ENCODE measurements around the gene BCOR.

Gene BCOR

GRCh38 chrX:40079572-40079971 lies 18.2 kb downstream of the BCOR start:
- TF ChIP-seq POLR2AphosphoS5 (IDR thresholded peaks at IDR 0.05; ENCODE audit: low read depth, low read length) (no peak), POLR2A (IDR thresholded peaks at IDR 0.05; ENCODE audit: low read depth, low read length) (no peak), TAF1 (IDR thresholded peaks at IDR 0.05; ENCODE audit: borderline replicate concordance, low read depth, low read length) (no peak)
- FAIRE-seq (no peak), DNase-seq (ENCODE audit: insufficient read length) (no peak)

- FAIRE-seq (no peak), DNase-seq (ENCODE audit: insufficient read length) (no peak)
- TF ChIP-seq POLR2A (IDR thresholded peaks at IDR 0.05; ENCODE audit: low read depth, low read length) (no peak), TAF1 (IDR thresholded peaks at IDR 0.05; ENCODE audit: borderline replicate concordance, low read depth, low read length) (no peak), POLR2AphosphoS5 (IDR thresholded peaks at IDR 0.05; ENCODE audit: low read depth, low read length) (no peak)
Observed at GRCh38 chrX:40078489-40079227, 19.1 kb downstream of the BCOR start.

- no peak for TF ChIP-seq POLR2A (IDR thresholded peaks at IDR 0.05; ENCODE audit: low read depth, low read length)
- peak; percentile 74 for FAIRE-seq
- no peak for DNase-seq (ENCODE audit: insufficient read length)
Observed at GRCh38 chrX:40077906-40078305, 19.9 kb downstream of the BCOR start.

- TF ChIP-seq TAF1 (IDR thresholded peaks at IDR 0.05; ENCODE audit: borderline replicate concordance, low read depth, low read length) = no peak
- no peak for TF ChIP-seq POLR2A (IDR thresholded peaks at IDR 0.05; ENCODE audit: low read depth, low read length)
- no peak for TF ChIP-seq POLR2AphosphoS5 (IDR thresholded peaks at IDR 0.05; ENCODE audit: low read depth, low read length)
- DNase-seq (ENCODE audit: insufficient read length) (no peak), FAIRE-seq (peak; percentile 53)
Observed at GRCh38 chrX:40076750-40077575, 20.8 kb downstream of the BCOR start.

GRCh38 chrX:40074959-40075332 lies 22.8 kb downstream of the BCOR start:
- FAIRE-seq = no peak

GRCh38 chrX:40074080-40074958 lies 23.4 kb downstream of the BCOR start:
- FAIRE-seq (no peak), DNase-seq (ENCODE audit: insufficient read length) (no peak)
- TF ChIP-seq POLR2AphosphoS5 (IDR thresholded peaks at IDR 0.05; ENCODE audit: low read depth, low read length) (no peak), POLR2A (IDR thresholded peaks at IDR 0.05; ENCODE audit: low read depth, low read length) (no peak), TAF1 (IDR thresholded peaks at IDR 0.05; ENCODE audit: borderline replicate concordance, low read depth, low read length) (no peak)

More at GRCh38 chrX:40074959-40075332, 22.8 kb downstream of the BCOR start:
- TF ChIP-seq TAF1 (IDR thresholded peaks at IDR 0.05; ENCODE audit: borderline replicate concordance, low read depth, low read length) = no peak
- no peak for TF ChIP-seq POLR2A (IDR thresholded peaks at IDR 0.05; ENCODE audit: low read depth, low read length)
- TF ChIP-seq POLR2AphosphoS5 (IDR thresholded peaks at IDR 0.05; ENCODE audit: low read depth, low read length) = no peak
- no peak for DNase-seq (ENCODE audit: insufficient read length)

- FAIRE-seq = no peak
- TF ChIP-seq POLR2A (IDR thresholded peaks at IDR 0.05; ENCODE audit: low read depth, low read length) = no peak
- TF ChIP-seq TAF1 (IDR thresholded peaks at IDR 0.05; ENCODE audit: borderline replicate concordance, low read depth, low read length) = no peak
- no peak for TF ChIP-seq POLR2AphosphoS5 (IDR thresholded peaks at IDR 0.05; ENCODE audit: low read depth, low read length)
Observed at GRCh38 chrX:40073439-40074054, 24.2 kb downstream of the BCOR start.

GRCh38 chrX:40072246-40072645 lies 25.5 kb downstream of the BCOR start:
- FAIRE-seq (no peak), DNase-seq (ENCODE audit: insufficient read length) (no peak)
- TF ChIP-seq TAF1 (IDR thresholded peaks at IDR 0.05; ENCODE audit: borderline replicate concordance, low read depth, low read length) (no peak), POLR2A (IDR thresholded peaks at IDR 0.05; ENCODE audit: low read depth, low read length) (no peak), POLR2AphosphoS5 (IDR thresholded peaks at IDR 0.05; ENCODE audit: low read depth, low read length) (no peak)

More at GRCh38 chrX:40073439-40074054, 24.2 kb downstream of the BCOR start:
- DNase-seq (ENCODE audit: insufficient read length) = no peak

GRCh38 chrX:40068048-40068447 lies 29.7 kb downstream of the BCOR start:
- FAIRE-seq (peak; percentile 27), DNase-seq (ENCODE audit: insufficient read length) (no peak)
- TF ChIP-seq POLR2A (IDR thresholded peaks at IDR 0.05; ENCODE audit: low read depth, low read length) = no peak
- no peak for TF ChIP-seq POLR2AphosphoS5 (IDR thresholded peaks at IDR 0.05; ENCODE audit: low read depth, low read length)
- no peak for TF ChIP-seq TAF1 (IDR thresholded peaks at IDR 0.05; ENCODE audit: borderline replicate concordance, low read depth, low read length)

- no peak for DNase-seq (ENCODE audit: insufficient read length)
- TF ChIP-seq TAF1 (IDR thresholded peaks at IDR 0.05; ENCODE audit: borderline replicate concordance, low read depth, low read length) (no peak), POLR2A (IDR thresholded peaks at IDR 0.05; ENCODE audit: low read depth, low read length) (no peak)
- FAIRE-seq = no peak
Observed at GRCh38 chrX:40066700-40067099, 31.1 kb downstream of the BCOR start.
